ENCODE results near the gene HIVEP3.

HIVEP3 gene

DNA sequence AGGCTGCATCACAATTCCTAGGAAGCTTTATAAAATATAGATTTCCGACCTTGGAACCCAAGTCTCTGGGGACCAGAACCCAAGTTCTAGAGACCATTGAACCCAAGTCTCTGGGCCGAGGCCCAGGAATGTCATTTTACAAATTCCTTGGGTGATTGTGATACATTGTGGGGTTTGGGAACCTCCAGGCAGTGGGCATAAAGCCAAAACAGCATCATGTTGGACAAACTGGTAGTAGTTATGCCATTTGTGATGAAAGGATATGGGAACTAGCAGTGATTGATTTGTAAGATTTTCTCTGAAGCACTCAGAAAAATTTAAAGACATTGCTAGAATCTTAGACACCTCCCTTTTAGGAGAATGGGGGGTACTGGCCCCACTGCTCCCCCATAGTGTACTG is 160.2 kb downstream of the HIVEP3 start:
- no peak overlapping the region for H3K4me2 ChIP-seq (ENCODE audit: insufficient read depth, low read length)
- peaks cover 17% of the 10 kb centered on the region for H3K9me3 ChIP-seq (ENCODE audit: insufficient read depth, low read length, severe bottlenecking)
- no peak overlapping the region for H3K27ac ChIP-seq (ENCODE audit: low read length)
- no peaks in the 10 kb centered on the region for H3K27me3 ChIP-seq (ENCODE audit: insufficient read depth, low read length, poor library complexity)
- no peak overlapping the region for H2AFZ ChIP-seq (ENCODE audit: low read depth, low read length)
- peaks cover 29% of the 10 kb centered on the region for H3K36me3 ChIP-seq (ENCODE audit: insufficient read depth, low read length)
- no peak overlapping the region for H3K4me3 ChIP-seq (ENCODE audit: low read depth in 1 of 2, low read length in 2 of 2)
- H3K4me1 ChIP-seq (ENCODE audit: insufficient read depth, low read length), result peaks cover 29% of the 10 kb centered on the region
- H4K20me1 ChIP-seq (ENCODE audit: insufficient read depth, low read length), result peaks cover 56% of the 10 kb centered on the region
- ATAC-seq (ENCODE audit: insufficient read depth, low read depth) (no peak), DNase-seq (no peak)
- no peak for TF ChIP-seq EZH2 (IDR thresholded peaks at IDR 0.05; ENCODE audit: borderline replicate concordance, low read depth, low read length, severe bottlenecking)
- TF ChIP-seq, protein P1, sequence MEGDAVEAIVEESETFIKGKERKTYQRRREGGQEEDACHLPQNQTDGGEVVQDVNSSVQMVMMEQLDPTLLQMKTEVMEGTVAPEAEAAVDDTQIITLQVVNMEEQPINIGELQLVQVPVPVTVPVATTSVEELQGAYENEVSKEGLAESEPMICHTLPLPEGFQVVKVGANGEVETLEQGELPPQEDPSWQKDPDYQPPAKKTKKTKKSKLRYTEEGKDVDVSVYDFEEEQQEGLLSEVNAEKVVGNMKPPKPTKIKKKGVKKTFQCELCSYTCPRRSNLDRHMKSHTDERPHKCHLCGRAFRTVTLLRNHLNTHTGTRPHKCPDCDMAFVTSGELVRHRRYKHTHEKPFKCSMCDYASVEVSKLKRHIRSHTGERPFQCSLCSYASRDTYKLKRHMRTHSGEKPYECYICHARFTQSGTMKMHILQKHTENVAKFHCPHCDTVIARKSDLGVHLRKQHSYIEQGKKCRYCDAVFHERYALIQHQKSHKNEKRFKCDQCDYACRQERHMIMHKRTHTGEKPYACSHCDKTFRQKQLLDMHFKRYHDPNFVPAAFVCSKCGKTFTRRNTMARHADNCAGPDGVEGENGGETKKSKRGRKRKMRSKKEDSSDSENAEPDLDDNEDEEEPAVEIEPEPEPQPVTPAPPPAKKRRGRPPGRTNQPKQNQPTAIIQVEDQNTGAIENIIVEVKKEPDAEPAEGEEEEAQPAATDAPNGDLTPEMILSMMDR (IDR thresholded peaks at IDR 0.05; ENCODE audit: borderline replicate concordance, extremely low read depth, low read length, poor library complexity, severe bottlenecking), result no peak
- no peak overlapping the region for H3K9ac ChIP-seq (ENCODE audit: low read depth, low read length)
- H3K79me2 ChIP-seq (ENCODE audit: insufficient read depth, low read length), result peaks cover 96% of the 10 kb centered on the region

DNA sequence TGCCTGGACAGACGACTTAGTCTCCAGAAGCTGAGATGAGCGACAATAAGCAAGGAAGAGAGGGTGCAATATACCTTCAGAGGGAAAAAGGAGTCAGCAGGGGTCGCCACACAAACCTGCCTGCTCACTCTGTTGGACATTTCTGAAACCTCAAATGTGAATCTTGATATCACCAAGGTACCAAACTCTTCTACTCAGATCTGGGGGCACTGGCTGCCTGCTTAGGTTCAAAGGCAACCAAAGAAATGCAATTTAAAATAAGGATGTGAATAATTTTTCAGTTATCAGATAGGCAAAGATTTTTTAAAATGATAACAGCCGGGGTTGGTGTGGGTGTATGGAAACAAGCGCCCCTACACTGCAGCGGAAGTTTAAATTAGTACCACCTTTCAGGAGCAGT is 164.2 kb downstream of the HIVEP3 start:
- Histone ChIP-seq H3K27ac (ENCODE audit: low read length) (peak overlapping the region; percentile 80), H3K4me3 (ENCODE audit: low read depth in 1 of 2, low read length in 2 of 2) (no peak overlapping the region), H3K79me2 (ENCODE audit: insufficient read depth, low read length) (peaks cover 94% of the 10 kb centered on the region), H3K9ac (ENCODE audit: low read depth, low read length) (peak overlapping the region; percentile 12), H4K20me1 (ENCODE audit: insufficient read depth, low read length) (peaks cover 76% of the 10 kb centered on the region), H3K36me3 (ENCODE audit: insufficient read depth, low read length) (peaks cover 14% of the 10 kb centered on the region), H3K9me3 (ENCODE audit: insufficient read depth, low read length, severe bottlenecking) (no peaks in the 10 kb centered on the region), H3K4me2 (ENCODE audit: insufficient read depth, low read length) (peak overlapping the region; percentile 11), H2AFZ (ENCODE audit: low read depth, low read length) (no peak overlapping the region), H3K27me3 (ENCODE audit: insufficient read depth, low read length, poor library complexity) (no peaks in the 10 kb centered on the region), H3K4me1 (ENCODE audit: insufficient read depth, low read length) (peaks cover 60% of the 10 kb centered on the region)
- peak; percentile 49 for ATAC-seq (ENCODE audit: insufficient read depth, low read depth)
- no peak for TF ChIP-seq EZH2 (IDR thresholded peaks at IDR 0.05; ENCODE audit: borderline replicate concordance, low read depth, low read length, severe bottlenecking)
- TF ChIP-seq, protein P1 (IDR thresholded peaks at IDR 0.05; ENCODE audit: borderline replicate concordance, extremely low read depth, low read length, poor library complexity, severe bottlenecking), result peak; percentile 50
- DNase-seq, result peak; percentile 53

DNA sequence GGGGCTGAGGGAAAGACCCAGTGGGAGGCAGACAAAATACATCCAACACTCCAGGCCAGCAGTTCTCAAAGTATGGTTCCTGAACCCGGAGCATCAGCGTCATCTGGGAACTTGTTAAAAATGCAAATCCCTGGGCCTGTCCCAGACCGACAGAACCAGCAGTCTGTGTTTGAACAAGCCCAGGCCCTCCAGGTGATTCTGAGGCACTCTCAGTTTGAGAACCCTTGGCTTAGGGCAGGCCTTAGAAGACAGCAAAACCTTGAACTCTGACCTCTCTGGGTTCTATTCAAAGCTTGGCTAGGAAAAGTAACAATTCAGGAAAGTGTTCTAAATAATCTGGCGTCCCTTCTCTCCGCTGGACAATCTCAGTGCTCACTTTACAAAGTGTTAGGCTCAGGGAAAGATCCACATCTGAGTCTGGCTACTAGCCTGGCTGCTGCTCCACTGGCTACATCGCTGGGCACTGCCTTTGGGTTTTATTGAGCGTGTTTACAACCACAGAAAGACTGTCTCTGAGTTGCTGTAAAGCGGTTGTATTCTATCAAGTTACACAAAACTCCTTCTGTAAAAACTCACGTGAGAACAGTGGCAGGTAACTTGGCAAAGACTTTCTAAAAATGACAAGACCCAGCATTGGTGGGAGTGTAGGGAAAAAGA is 166.1 kb downstream of the HIVEP3 start:
- H2AFZ ChIP-seq (ENCODE audit: low read depth, low read length), result no peak overlapping the region
- no peak for TF ChIP-seq EZH2 (IDR thresholded peaks at IDR 0.05; ENCODE audit: borderline replicate concordance, low read depth, low read length, severe bottlenecking)
- H3K9ac ChIP-seq (ENCODE audit: low read depth, low read length), result no peak overlapping the region
- H3K9me3 ChIP-seq (ENCODE audit: insufficient read depth, low read length, severe bottlenecking), result no peaks in the 10 kb centered on the region
- no peak overlapping the region for H3K4me2 ChIP-seq (ENCODE audit: insufficient read depth, low read length)
- peaks cover 94% of the 10 kb centered on the region for H3K79me2 ChIP-seq (ENCODE audit: insufficient read depth, low read length)
- no peak for DNase-seq
- peaks cover 60% of the 10 kb centered on the region for H3K4me1 ChIP-seq (ENCODE audit: insufficient read depth, low read length)
- peak overlapping the region; percentile 83 for H3K27ac ChIP-seq (ENCODE audit: low read length)
- H3K4me3 ChIP-seq (ENCODE audit: low read depth in 1 of 2, low read length in 2 of 2), result no peak overlapping the region
- no peak for ATAC-seq (ENCODE audit: insufficient read depth, low read depth)
- peaks cover 17% of the 10 kb centered on the region for H3K36me3 ChIP-seq (ENCODE audit: insufficient read depth, low read length)
- H4K20me1 ChIP-seq (ENCODE audit: insufficient read depth, low read length), result peaks cover 83% of the 10 kb centered on the region
- H3K27me3 ChIP-seq (ENCODE audit: insufficient read depth, low read length, poor library complexity), result no peaks in the 10 kb centered on the region

DNA sequence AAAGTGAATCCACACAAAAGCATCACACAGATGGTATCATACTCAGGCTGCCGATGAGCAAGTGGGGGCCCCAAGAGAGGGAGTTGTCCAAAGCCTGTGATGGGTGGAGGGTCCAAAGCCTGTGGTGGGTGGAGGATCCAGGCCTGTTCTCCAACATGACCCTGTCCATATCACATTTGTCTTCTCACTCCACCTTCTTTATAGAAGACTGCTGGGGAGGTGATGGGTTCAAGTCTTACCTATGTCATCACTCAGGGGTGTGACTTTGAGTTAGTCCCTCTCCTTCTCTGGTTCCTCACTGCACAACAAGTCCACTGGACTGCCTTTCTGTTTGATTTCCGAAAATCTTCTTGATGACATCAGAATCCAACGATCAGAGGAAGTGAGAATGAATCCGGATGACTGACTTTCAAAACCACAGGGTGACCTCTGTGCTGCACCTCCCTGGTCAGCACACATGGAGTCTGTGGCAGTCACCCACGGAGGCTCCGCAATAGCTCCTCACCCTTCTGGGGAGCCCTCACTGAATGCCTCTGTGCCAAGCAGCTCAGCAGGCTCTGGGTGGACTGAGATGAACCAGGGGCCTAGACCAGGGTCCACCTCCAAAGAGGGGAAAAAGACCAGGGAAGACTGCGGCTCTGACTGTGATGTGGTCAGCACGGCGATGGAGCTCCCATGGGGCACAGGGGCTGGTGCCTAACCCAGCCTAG is 166.8 kb downstream of the HIVEP3 start:
- Histone ChIP-seq H2AFZ (ENCODE audit: low read depth, low read length) (no peak overlapping the region), H3K36me3 (ENCODE audit: insufficient read depth, low read length) (peaks cover 17% of the 10 kb centered on the region), H3K27me3 (ENCODE audit: insufficient read depth, low read length, poor library complexity) (no peaks in the 10 kb centered on the region), H3K4me1 (ENCODE audit: insufficient read depth, low read length) (peaks cover 60% of the 10 kb centered on the region), H4K20me1 (ENCODE audit: insufficient read depth, low read length) (peaks cover 88% of the 10 kb centered on the region), H3K4me2 (ENCODE audit: insufficient read depth, low read length) (peak overlapping the region; percentile 31), H3K9ac (ENCODE audit: low read depth, low read length) (0 out of 2 replicates have a peak overlapping the region, but pooled peaks have one; percentile 11), H3K27ac (ENCODE audit: low read length) (peak overlapping the region; percentile 83), H3K9me3 (ENCODE audit: insufficient read depth, low read length, severe bottlenecking) (no peaks in the 10 kb centered on the region), H3K4me3 (ENCODE audit: low read depth in 1 of 2, low read length in 2 of 2) (no peak overlapping the region), H3K79me2 (ENCODE audit: insufficient read depth, low read length) (peaks cover 97% of the 10 kb centered on the region)
- ATAC-seq (ENCODE audit: insufficient read depth, low read depth) (no peak), DNase-seq (no peak)
- TF ChIP-seq EZH2 (IDR thresholded peaks at IDR 0.05; ENCODE audit: borderline replicate concordance, low read depth, low read length, severe bottlenecking), result no peak
- TF ChIP-seq, protein P1 (IDR thresholded peaks at IDR 0.05; ENCODE audit: borderline replicate concordance, extremely low read depth, low read length, poor library complexity, severe bottlenecking), result no peak

Measured in DND-41 (cell line).